ENCODE measurements around the gene ZNF524. TPM values are rescaled to one million over a fixed set of nuclear protein-coding genes. Genes with fewer than 3 reads are reported as not detected.

Gene ZNF524
- total RNA-seq, 2 donors from 2014 or later, result 30.2 to 54.8 TPM

GRCh38 chr19:55605207-55605636 lies 5.1 kb downstream of the ZNF524 start:
- H3K36me3 ChIP-seq, result no peaks in the 10 kb centered on the region
- under 1% methylated on average over 39 of the region's 43 CpGs for WGBS
- H3K4me1 ChIP-seq (replicated peaks), result peaks cover 10% of the 10 kb centered on the region
- no peaks in the 10 kb centered on the region for H3K27me3 ChIP-seq (replicated peaks; ENCODE audit: insufficient read depth)
- H3K9me3 ChIP-seq, result no peaks in the 10 kb centered on the region
- TF ChIP-seq POLR2AphosphoS5 (IDR thresholded peaks at IDR 0.05) (peak; percentile 86), POLR2A (IDR thresholded peaks at IDR 0.05) (peak; percentile 29), CTCF (IDR thresholded peaks at IDR 0.05) (no peak)
- H3K27ac ChIP-seq, result peak overlapping the region; percentile 85 to 95
- DNase-seq (ENCODE audit: low spot score), result peak; percentile 97
- peak overlapping the region; percentile 84 to 99 for H3K4me3 ChIP-seq
- intact Hi-C loops (cut with DNase I), result loop anchor here (5.0 to 10.0 kb wide), 2 partner anchors 88 to 490 kb away; partner anchors contain the start of gene PPP1R12C

GRCh38 chr19:55605637-55606470 lies 5.8 kb downstream of the ZNF524 start, which contains the start of gene ZNF865:
ZNF865 (plus strand) TSS chr19:55605647; CDS start chr19:55613619, 7,972 bp downstream.
- Histone ChIP-seq H3K36me3 (no peaks in the 10 kb centered on the region), H3K27me3 (replicated peaks; ENCODE audit: insufficient read depth) (no peaks in the 10 kb centered on the region), H3K27ac (peak within 1 kb of the TSS; percentile 85 to 95), H3K9me3 (no peaks in the 10 kb centered on the region), H3K4me1 (replicated peaks) (peaks cover 9% of the 10 kb centered on the region), H3K4me3 (peak within 1 kb of the TSS; percentile 84 to 99)
- DNase-seq (ENCODE audit: low spot score), result peak; percentile 69
- no peak for TF ChIP-seq POLR2A (IDR thresholded peaks at IDR 0.05)
- peak; percentile 53 for TF ChIP-seq POLR2AphosphoS5 (IDR thresholded peaks at IDR 0.05)
- TF ChIP-seq CTCF (IDR thresholded peaks at IDR 0.05), result peak in 3 of 4 experiments; percentile 49 to 74 (median 69)
- WGBS, result 1% methylated on average over 26 of the region's 44 CpGs
- intact Hi-C loops (cut with DNase I), result loop anchor here (5.0 to 10.0 kb wide), 2 partner anchors 89 to 491 kb away; partner anchors contain the start of gene PPP1R12C

DNA sequence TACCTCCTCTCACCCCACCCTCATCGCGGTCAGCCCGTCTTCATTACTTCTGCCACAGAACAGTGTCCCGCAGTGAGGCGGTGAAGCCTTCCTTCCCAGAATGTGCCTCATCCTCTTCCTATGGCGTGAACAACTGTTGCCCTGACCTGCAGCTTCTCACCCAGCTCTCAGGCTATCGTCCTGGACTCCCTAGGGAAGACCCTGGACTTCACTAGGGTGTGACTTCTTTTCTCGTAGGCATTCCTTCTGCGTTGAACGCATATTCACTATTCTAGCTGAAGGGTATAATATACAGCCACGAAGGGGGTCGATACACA lies 6.3 kb downstream of the ZNF524 start:
- no peak for DNase-seq (ENCODE audit: low spot score)
- H3K36me3 ChIP-seq, result no peaks in the 10 kb centered on the region
- WGBS, result 13% methylated on average over 12 of the region's 12 CpGs
- peak overlapping the region; percentile 85 to 95 for H3K27ac ChIP-seq
- intact Hi-C loops (cut with DNase I), result loop anchor here (5.0 to 10.0 kb wide), 2 partner anchors 89 to 492 kb away; partner anchors contain the start of gene PPP1R12C
- peaks cover 6% of the 10 kb centered on the region for H3K4me1 ChIP-seq (replicated peaks)
- no peaks in the 10 kb centered on the region for H3K27me3 ChIP-seq (replicated peaks; ENCODE audit: insufficient read depth)
- H3K4me3 ChIP-seq, result peak overlapping the region; percentile 84 to 99
- TF ChIP-seq POLR2A (IDR thresholded peaks at IDR 0.05) (no peak), CTCF (IDR thresholded peaks at IDR 0.05) (no peak), POLR2AphosphoS5 (IDR thresholded peaks at IDR 0.05) (no peak)
- no peaks in the 10 kb centered on the region for H3K9me3 ChIP-seq

DNA sequence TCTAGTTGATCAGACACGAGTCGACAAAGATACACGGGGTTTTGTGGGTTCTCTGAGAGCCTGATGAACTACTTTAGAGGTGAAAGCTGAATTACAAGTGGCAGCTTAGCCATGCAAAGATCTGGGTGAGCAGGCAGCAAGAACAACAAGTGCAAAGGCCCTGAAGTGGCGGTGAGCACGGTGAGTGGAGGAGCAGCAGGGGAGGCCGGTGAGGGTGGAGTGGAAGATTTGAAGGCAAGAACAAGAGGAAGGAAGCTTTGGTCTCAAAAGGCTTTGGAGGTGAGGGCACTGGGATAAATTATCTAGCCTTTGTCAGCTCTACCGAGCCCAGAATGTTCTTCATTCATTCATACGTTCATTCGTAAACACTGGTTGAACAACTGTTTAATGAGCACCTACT lies 6.7 kb downstream of the ZNF524 start:
- Histone ChIP-seq H3K36me3 (no peaks in the 10 kb centered on the region), H3K27ac (peak overlapping the region in 1 of 2 donors; percentile 85), H3K4me3 (peak overlapping the region in 1 of 2 donors; percentile 99), H3K27me3 (replicated peaks; ENCODE audit: insufficient read depth) (no peaks in the 10 kb centered on the region), H3K9me3 (no peaks in the 10 kb centered on the region), H3K4me1 (replicated peaks) (peaks cover 6% of the 10 kb centered on the region)
- intact Hi-C loops (cut with DNase I), result loop anchor here (5.0 to 10.0 kb wide), 2 partner anchors 90 to 492 kb away; partner anchors contain the start of gene PPP1R12C
- no peak for TF ChIP-seq POLR2AphosphoS5 (IDR thresholded peaks at IDR 0.05)
- no peak for TF ChIP-seq POLR2A (IDR thresholded peaks at IDR 0.05)
- 71% methylated on average over 9 of the region's 9 CpGs for WGBS
- no peak for DNase-seq (ENCODE audit: low spot score)

DNA sequence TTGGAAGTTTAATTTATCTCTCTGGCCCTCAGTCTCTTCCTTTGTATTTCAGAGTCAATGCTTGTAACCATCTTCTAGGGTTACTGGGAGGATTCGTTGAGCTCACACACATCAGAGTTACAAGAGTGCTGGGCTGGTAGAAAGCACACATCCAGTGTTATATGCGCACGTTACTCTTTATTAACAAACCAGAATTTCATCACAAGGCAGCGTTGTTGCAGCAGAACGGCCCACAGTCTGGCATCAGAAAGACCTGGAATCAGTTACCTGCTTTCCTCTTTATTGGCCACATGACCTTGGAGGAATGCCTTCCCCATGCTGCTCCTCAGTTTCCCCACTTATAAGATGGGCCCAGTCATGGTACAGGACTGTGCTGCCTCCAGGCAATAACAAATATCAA lies 9.2 kb downstream of the ZNF524 start:
- Histone ChIP-seq H3K27ac (no peak overlapping the region), H3K4me3 (no peak overlapping the region), H3K9me3 (no peaks in the 10 kb centered on the region), H3K36me3 (no peaks in the 10 kb centered on the region), H3K4me1 (replicated peaks) (peaks cover 6% of the 10 kb centered on the region), H3K27me3 (replicated peaks; ENCODE audit: insufficient read depth) (no peaks in the 10 kb centered on the region)
- intact Hi-C loops (cut with DNase I), result loop anchor here (5.0 to 10.0 kb wide), 2 partner anchors 92 to 495 kb away; partner anchors contain the start of gene PPP1R12C
- TF ChIP-seq POLR2A (IDR thresholded peaks at IDR 0.05), result no peak
- no peak for DNase-seq (ENCODE audit: low spot score)
- WGBS, result 93% methylated on average over 5 of the region's 5 CpGs

All from prostate gland (tissue), 2 donors.